GM21529 (cell line): Measurements from ENCODE around the gene EXD3.
"Not testable (repeated sequence)": the region's sequence is repeated elsewhere in the genome, so short reads cannot be mapped to it uniquely, and the experiment has no call there.

Experiments
- ATAC-seq: cut with Tn5 transposase; IDR thresholded peaks from one replicate; pipeline ENCODE4 v1.9.1; 2021; ENCODE audit not compliant: unreplicated experiment

EXD3 gene

DNA sequence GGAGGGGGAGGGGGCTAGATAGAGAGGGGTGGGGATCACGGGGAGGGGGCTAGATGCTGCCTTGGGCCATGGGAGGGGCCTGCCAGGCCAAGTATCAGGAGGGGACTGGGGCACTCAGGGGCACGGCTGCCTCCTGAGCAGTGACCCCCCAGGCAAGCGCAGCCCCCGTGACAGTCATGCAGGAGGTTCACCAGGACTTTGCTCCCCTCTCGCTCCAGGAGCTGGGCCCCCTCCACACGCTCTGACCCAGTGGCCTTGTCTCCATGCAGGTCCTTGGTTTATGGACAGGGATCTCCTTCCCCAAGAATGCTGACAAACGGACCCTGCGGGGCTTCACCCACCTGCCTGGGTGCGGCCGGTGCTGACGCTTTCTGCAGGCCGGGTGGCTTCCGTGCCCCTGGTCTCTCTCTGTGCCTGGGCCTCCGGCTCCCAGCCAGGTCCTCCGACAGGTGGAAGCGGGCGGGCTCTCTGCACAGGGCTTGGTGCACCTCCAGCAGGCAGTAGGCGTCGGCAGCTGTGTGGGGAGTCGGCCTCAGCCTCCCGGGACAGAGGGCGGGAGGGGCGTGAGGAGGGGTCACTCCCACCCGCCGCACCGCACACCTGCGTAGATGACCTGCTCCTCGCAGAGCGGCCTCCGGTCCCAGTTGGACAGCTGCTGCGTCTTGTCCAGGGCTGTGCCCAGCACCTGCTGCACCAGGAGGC is 74.0 kb downstream of the EXD3 start:
- ATAC-seq: no peak

DNA sequence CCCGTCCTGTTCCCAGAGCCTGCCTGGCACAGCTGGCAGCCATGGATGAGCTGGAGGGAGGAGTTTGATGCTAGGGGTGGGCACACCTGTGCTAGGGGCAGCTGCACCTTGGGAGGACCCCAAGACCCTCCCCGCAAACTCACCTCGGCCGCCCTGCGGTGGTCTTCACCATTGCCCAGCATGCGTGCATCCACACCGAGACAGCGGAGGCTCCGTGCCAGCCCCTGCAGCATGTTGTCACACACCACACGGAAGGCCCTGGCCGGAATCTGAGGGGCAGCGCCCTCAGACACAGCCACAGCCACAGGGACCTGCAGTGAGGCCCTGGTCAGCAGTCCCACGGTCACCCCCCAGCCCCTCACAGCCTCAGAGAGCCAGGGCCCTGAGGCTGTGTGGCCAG is 75.0 kb downstream of the EXD3 start:
- ATAC-seq: no peak

DNA sequence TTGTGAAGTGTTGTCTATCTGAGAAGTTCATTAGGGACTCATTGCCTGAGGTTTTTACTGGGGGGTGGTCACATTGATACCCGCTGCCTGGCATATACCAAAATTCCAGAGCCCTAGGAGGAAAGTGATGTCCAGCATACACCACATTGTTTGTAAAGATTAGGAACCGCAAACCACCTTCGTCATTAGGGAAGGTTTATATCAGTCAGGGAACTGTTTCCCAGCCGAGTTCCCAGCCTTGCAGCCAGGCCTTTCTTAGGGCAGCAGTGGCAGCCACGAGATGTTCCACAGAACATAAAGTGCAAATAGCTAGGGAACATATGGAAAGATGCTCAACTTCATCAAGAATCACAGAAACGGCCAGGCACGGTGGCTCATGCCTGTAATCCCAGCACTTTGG is 80.5 kb downstream of the EXD3 start:
- ATAC-seq: no peak

DNA sequence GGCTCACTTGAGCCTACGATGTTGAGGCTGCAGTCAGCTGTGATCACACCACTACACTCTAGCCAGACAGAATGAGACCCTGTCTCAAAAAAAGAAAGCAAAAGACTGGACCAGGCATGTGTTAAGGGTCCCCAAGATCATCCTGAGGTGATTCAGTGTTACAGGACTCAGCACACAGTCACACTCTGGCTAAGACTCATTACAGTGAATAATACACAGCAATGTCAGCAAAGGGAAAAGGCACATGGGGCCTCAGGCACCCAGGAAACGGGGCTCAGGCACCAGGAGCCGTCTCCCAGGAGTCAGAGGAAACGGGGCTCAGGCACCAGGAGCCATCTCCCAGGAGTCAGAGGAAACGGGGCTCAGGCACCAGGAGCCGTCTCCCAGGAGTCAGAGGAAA is 81.7 kb downstream of the EXD3 start:
- ATAC-seq: no peak

DNA sequence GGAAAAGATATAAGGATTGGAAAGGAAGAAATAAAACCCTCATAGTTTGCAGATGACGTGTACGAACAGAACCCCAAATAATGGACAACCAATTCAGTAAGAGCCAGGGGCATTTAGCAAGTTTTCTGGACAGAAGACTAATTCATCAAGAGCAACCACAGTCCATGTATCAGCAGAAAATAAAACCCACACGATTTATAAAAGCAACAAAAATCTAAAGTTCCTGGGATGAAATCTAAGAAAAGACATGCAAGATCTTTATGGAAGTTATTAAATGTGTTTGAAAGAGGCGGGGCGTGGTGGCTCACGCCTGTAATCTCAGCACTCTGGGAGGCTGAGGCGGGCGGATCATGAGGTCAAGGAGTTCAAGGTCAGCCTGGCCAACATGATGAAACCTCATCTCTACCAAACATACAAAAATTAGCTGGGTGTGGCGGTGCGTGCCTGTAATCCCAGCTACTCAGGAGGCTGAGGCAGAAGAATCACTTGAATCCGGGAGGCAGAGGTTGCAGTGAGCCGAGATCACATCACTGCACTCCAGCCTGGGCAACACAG is 83.0 kb downstream of the EXD3 start:
- ATAC-seq: not testable (repeated sequence)

DNA sequence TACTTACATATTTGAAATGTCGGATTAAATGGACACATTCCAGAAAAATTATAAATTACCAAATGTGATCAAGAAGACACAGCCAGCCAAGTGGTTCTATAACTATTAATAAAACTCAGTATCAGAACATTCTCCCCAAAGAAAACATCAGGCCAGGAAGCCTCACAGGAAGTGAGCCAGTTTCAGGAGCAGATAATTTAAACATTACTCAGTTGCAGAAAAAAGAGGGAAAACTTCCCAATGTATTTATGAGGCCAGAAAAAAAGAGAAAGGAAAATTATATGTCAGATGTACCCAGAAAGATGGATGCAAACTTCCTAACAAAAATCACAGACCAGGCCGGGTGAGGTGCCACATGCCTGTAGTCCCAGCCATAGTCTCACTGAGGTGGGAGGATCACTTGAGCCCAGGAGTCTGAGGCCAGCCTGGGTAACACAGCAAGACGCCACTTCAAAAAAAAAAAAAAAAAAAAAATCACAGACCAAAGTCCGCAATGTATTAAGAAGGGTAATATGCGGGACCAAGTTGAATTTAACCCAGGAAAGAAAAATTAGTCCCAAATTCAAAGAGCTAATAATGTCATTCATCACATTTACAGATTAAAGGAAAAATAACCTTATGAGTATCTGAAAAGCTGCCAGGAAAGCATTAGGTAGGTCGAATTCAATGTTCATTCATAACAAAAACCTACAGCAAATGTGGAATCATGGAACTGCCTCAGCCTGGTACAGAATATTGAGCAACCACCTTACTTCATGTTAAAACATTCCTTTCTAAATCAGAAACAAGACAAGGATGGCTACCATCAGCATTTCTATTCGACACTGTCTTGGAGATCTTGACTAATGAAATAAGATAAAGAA is 83.7 kb downstream of the EXD3 start:
- ATAC-seq: no peak

DNA sequence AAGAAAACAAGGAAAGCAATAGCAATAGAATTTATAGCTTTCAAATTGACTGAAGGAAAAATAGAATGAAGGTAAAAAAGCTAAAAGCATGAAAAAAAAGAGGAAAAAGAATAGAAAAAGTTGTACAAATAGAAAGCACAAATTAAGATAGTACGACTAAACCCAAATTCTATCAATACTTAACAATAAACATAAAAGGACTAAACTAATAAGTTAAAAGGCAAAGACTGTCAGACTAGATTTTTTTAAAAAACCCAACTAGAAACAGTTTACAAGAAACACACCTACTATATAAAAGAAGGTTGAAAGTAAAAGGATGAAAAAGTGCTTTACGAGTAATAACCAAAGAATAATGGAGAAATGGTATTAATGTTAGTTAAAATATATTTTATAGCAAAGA is 86.2 kb downstream of the EXD3 start:
- no peak for ATAC-seq

DNA sequence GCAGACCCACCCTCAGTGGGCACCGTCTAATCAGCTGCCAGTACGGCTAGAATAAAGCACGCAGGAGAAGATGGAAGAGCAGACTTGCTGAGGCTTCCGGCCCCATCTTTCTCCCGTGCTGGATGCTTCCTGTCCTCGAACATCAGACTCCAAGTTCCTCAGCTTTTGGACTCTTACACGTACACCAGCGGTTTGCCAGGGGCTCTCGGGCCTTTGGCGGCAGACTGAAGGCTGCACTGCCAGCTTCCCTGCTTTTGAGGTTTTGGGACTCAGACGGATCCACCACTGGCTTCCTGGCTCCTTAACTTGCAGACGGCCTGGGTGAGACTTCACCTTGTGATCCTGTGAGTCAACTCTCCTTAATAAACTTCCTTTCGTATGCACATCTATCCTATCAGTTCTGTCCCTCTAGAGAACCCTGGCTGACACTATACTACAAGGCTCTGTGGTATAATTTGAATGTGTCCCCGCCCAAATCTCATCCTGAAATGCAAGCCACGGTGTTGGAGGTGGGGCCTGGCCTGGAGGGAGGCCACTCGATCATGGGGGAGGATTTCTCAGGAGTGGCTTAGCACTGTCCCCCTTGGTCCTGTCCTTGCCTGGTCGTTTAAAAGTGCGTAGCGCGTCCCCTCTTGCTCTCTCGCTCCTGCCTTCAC is 89.8 kb downstream of the EXD3 start:
- no peak for ATAC-seq

DNA sequence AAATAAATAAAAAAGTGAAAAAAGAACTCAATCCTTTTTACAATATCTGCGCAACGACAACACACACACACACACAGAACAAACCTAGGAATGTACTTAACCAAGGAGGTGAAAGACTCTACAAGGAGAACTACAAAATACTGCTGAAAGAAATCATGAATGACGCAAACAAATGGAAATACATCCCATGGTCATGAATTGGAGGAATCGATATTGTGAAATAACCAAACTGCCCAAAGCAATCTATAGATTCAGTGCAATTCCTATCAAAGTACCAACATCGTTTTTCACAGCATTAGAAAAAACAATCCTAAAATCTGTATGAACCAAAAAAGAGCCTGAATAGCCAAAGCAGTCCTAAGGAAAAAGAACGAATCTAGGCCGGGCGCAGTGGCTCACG is 91.0 kb downstream of the EXD3 start:
- no peak for ATAC-seq

DNA sequence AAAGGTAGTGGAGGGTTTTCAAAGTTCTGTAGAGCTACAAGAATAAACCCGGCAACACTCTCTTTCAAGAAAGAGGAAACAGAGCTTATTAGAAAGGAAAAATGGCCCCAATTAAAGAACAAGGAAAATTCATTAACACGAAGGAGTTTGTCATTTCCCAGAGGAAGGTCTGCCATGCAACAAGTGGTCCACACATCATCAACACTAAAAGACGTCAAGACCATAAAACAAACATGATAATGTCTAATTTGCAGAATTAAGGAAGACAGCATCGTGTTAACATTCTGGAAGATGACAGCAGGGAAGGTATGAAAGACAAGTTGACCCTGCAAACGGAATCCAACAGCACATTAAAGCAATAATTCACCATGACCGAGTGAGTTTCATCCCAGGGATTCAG is 92.3 kb downstream of the EXD3 start:
- ATAC-seq: no peak

DNA sequence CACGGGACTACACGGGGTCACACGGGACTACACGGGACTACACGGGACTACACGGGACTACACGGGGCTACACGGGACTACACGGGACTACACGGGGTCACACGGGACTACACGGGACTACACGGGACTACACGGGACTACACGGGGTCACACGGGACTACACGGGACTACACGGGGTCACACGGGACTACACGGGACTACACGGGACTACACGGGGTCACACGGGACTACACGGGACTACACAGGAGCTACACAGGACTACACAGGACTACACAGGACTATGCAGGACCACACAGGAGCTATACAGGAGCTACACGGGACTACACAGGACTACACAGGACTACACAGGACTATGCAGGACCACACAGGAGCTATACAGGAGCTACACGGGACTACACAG is 93.4 kb downstream of the EXD3 start:
- not testable (repeated sequence) for ATAC-seq

DNA sequence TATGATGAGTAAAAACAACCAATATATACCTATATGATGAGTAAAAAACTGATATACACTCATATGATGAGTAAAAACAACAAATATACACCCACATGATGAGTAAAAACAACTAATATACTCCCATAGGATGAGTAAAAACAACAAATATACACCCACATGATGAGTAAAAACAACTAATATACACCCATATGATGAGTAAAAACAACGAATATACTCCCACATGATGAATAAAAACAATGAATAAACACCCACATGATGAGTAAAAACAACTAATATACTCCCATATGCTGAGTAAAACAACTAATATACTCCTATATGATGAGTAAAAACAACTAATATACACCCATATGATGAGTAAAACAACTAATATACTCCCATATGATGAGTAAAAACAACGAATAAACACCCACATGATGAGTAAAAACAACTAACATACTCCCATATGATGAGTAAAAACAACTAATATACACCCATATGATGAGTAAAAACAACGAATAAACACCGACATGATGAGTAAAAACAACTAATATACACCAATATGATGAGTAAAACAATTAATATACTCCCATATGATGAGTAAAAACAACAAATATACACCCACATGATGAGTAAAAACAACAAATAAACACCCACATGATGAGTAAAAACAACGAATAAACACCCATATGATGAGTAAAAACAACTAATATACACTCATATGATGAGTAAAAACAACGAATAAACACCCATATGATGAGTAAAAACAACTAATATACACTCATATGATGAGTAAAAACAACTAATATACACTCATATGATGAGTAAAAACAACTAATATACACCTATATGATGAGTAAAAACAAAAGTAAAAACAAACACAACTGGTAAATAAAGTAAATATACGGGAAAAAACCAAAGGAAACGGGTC is 95.1 kb downstream of the EXD3 start:
- ATAC-seq: not testable (repeated sequence)

DNA sequence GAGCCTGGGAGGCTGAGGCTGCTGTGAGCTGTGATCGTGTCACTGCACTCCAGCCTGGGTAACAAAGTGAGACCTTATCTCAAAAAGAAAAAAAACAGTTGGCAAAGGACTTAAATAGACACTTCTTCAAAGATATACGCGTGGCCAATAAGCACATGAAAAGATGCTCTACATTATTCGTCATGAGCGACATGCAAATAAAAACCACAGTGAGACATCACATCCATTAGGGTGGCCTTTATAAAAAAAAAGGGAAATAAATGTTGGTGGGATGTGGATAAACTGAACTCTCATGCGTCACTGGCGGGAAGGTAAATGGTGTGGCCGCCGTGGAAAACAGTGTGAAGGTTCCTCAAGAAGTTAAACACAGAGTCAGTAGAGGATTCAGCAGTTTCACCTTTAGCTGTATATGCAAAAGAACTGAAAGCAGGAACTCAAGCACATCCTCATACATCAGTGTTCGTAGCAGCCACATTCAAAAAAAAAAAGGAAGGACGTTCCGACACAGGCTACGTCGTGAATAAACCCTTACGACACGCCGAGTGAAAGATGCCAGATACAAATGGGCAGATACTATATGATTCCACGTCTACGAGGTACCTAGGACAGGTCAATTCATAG is 96.4 kb downstream of the EXD3 start:
- ATAC-seq: no peak

DNA sequence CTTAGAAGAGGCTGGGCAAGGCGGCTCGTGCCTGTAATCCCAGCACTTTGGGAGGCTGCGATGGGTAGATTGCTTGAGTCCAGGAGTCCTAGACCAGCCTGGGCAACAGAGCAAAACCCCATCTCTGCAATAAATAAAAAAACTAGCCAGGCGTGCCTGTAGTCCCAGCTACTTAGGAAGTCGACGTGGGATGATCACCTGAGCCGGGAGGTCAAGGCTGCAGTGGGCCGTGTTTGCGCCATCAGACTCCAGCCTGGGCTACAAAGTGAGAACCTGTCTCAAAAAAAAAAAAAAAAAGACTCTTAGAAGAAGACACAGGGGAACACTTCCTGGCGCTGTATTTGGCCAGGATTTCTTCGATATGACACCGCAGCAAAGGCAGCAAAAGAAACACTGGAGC is 97.2 kb downstream of the EXD3 start:
- ATAC-seq: no peak

DNA sequence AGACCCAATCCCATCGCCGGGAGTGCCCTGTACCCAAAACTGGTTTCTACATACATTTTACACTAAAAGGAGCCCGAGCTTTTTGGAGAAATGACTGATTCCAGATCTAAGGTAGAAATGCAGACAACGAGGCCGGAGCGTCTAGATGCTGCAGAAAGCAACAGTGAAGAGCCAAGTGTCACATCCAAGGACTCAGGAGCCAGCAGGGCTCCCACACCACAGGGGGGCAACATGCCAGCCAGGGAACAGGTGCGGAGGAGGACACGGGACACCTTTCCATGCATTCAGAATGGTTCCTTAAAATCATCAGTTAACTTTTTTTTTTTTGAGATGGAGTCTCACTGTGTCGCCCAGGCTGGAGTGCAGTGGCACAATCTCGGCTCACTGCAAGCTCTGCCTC is 97.8 kb downstream of the EXD3 start:
- no peak for ATAC-seq

DNA sequence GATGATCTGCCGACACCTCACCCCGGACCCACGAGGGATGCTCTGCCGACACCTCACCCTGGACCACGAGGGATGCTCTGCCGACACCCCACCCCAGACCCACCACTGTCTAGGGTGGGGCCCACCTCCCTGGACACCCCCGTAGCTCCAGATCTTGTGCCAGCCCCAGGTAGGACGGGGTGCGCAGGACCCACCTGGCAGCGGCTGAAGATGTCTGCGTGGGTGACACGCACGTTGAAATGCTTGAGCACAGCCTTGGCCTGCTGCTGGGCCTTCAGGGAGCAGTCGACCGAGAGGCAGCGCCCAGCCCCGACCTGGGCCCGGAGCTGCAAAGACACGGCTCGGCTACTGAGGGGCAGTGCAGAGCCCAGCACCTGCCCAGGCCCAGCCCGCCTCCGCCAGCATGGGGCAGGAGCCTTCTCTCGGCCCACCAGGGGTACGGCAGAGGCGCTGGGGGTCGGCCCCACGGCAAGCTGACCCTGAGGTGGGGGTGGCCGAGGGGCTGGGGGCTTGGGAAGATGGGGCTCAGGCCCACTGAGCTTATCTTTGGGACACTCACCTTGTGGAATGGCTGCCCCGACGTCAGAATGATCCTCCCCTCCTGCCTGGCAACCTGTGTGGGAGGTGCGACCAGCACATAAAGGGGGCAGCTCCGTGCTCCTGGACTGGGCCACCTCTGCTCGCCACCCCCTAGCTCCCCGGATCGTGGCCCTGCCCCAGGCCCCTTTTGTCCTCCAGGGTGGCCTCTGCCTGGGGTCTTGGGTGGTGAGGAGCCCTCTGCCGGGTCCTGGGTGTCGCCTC is 99.2 kb downstream of the EXD3 start:
- ATAC-seq: no peak

DNA sequence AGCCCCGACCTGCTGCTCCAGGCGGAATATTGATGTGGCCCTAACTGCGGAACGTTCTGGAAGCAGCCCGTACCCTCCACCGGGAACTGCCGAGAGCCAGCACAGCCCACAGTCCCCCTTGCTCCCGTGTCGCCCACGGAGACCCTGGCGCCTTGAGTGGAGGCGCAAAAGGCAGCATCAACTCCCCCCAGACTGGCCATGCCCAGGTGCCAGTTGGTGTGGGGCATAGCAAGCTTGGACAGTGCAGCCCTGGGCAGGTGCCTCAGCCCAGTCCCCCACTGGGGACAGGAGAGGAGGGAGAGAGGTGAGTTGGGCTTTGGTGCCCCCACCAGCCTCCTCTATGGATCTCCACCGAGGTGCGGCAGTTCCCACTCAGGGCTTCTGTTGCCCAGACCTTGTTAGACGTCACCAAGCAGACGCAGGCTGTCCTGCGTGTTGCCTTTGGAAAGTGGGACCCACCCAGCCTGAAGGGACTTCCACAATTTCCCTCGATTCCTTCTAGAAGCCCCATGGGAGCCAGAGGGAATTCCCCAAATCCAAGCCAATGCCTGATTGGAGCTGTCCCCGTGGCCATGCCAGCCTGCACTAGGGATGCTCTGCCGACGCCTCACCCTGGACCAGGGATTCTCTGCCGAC is 101.1 kb downstream of the EXD3 start:
- ATAC-seq: no peak

DNA sequence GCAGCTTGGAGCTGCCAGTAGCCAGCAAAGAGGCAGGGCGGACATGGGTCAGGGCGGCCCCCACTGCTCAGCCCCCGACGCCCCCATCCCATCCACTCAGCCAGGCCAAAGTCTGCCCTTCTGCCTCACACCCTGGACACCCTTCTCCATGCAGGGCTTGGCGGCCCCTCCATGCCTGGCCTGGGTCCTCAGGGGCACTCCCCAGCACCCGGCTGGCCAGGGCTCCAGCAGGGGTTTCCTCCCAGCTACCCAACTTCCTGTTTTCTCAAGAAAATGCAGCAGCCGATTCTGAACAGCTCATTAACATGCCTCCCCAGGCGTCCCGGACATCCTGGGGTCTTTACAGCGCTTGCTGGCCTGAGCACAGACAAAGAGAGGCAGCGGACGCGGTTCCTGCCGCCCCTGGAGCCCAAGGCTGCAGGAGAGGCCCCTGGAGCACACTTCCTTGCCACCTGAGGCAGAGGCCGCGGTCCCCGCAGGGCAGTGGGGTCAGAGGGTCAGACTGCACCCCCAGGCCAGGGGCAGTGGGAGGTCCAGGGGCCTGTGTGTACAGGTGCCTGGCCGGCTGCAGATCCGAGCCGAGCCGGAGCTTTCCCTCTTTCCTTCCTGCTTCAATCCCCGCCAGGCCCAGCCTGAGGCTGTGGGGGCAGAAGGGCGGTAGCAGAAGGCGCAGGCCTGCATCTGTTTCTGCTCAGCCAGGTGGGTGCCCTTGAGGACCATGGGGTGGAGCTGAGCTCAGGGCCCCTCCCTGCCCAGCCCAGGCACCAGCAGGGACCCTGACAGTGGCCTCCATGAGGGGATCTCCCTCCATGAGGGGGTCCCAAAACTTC is 102.2 kb downstream of the EXD3 start:
- no peak for ATAC-seq
